SK-N-SH (cell line): ENCODE data around the gene AADACL4.
"Not testable (repeated sequence)": the region's sequence is repeated elsewhere in the genome, so short reads cannot be mapped to it uniquely, and the experiment has no call there.

Source experiments
- ELF1 ChIP-seq: IDR thresholded peaks from 2 replicates; pipeline ENCODE4 v1.4.0; 2012
- FOXJ3 ChIP-seq: sonication (generic); formaldehyde crosslinking; IDR thresholded peaks from 2 replicates; pipeline ENCODE4 v1.5.1; 2020; ENCODE audit warnings: mild to moderate bottlenecking, missing genetic modification reagents
- RCOR1 ChIP-seq: fragments of 150-350 bp; IDR thresholded peaks from 2 replicates; pipeline ENCODE4 v1.6.1; 2017; ENCODE audit warnings: antibody characterized with exemption, low read length
- RFX5 ChIP-seq: IDR thresholded peaks from 2 replicates; pipeline ENCODE4 v1.6.1; 2012; ENCODE audit warnings: mild to moderate bottlenecking, improper control_type of control experiment, low read length
- TF ChIP-seq, protein P1 (sequence below): fragments of 200-600 bp; sonication (generic); IDR thresholded peaks from 2 replicates; pipeline ENCODE4 v1.6.1; 2017; ENCODE audit warnings: antibody characterized with exemption, mild to moderate bottlenecking, moderate library complexity
- TF ChIP-seq, protein P2 (sequence below): IDR thresholded peaks from 2 replicates; pipeline ENCODE4 v1.6.1; 2012; ENCODE audit warnings: mild to moderate bottlenecking, low read depth, low read length, moderate library complexity

DNA sequence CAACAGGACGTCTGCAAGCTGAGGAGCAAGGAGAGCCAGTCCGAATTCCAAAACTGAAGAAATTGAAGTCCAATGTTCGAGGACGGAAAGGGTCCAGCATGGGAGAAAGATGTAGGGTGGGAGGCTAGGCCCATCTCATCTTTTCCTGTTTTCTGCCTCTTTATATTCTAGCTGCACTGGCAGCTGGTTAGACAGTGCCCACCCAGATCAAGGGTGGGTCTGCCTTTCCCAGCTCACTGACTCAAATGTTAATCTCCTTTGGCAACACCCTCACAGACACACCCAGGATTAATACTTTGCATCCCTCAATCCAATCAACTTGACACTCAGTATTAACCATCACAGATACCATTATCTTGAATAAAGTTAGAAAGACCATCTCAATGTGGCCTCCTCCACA, 32.2 kb downstream of the AADACL4 start:
- TF ChIP-seq, protein P1, sequence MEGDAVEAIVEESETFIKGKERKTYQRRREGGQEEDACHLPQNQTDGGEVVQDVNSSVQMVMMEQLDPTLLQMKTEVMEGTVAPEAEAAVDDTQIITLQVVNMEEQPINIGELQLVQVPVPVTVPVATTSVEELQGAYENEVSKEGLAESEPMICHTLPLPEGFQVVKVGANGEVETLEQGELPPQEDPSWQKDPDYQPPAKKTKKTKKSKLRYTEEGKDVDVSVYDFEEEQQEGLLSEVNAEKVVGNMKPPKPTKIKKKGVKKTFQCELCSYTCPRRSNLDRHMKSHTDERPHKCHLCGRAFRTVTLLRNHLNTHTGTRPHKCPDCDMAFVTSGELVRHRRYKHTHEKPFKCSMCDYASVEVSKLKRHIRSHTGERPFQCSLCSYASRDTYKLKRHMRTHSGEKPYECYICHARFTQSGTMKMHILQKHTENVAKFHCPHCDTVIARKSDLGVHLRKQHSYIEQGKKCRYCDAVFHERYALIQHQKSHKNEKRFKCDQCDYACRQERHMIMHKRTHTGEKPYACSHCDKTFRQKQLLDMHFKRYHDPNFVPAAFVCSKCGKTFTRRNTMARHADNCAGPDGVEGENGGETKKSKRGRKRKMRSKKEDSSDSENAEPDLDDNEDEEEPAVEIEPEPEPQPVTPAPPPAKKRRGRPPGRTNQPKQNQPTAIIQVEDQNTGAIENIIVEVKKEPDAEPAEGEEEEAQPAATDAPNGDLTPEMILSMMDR, result not testable (repeated sequence)
- TF ChIP-seq, protein P2, sequence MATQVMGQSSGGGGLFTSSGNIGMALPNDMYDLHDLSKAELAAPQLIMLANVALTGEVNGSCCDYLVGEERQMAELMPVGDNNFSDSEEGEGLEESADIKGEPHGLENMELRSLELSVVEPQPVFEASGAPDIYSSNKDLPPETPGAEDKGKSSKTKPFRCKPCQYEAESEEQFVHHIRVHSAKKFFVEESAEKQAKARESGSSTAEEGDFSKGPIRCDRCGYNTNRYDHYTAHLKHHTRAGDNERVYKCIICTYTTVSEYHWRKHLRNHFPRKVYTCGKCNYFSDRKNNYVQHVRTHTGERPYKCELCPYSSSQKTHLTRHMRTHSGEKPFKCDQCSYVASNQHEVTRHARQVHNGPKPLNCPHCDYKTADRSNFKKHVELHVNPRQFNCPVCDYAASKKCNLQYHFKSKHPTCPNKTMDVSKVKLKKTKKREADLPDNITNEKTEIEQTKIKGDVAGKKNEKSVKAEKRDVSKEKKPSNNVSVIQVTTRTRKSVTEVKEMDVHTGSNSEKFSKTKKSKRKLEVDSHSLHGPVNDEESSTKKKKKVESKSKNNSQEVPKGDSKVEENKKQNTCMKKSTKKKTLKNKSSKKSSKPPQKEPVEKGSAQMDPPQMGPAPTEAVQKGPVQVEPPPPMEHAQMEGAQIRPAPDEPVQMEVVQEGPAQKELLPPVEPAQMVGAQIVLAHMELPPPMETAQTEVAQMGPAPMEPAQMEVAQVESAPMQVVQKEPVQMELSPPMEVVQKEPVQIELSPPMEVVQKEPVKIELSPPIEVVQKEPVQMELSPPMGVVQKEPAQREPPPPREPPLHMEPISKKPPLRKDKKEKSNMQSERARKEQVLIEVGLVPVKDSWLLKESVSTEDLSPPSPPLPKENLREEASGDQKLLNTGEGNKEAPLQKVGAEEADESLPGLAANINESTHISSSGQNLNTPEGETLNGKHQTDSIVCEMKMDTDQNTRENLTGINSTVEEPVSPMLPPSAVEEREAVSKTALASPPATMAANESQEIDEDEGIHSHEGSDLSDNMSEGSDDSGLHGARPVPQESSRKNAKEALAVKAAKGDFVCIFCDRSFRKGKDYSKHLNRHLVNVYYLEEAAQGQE, result not testable (repeated sequence)
- TF ChIP-seq FOXJ3 (CRISPR knock-in tag); ELF1; RFX5; RCOR1: not testable (repeated sequence)
